Trophoblast cell (in vitro differentiated cells and primary cell): ENCODE data around the gene BRF1.

ENCODE experiments used
- DNase-seq, 2 donors: peaks; one replicate each; pipeline ENCODE4 v3.0.0-alpha.2; 2016
- H2AFZ ChIP-seq: 2 replicates; pipeline ENCODE4 v1.6.1; 2013; ENCODE audit warnings: low read length, moderate library complexity, mild to moderate bottlenecking; ENCODE audit not compliant: insufficient read depth, poor library complexity
- H2AK5ac ChIP-seq: 2 replicates; pipeline ENCODE4 v1.6.1; 2013; ENCODE audit warnings: mild to moderate bottlenecking, low read length
- H2BK120ac ChIP-seq: 2 replicates; pipeline ENCODE4 v1.6.1; 2013; ENCODE audit warnings: low read length, mild to moderate bottlenecking, moderate library complexity; ENCODE audit not compliant: insufficient read depth, poor library complexity
- H2BK12ac ChIP-seq: 2 replicates; pipeline ENCODE4 v1.6.1; 2013; ENCODE audit warnings: mild to moderate bottlenecking, low read length, moderate library complexity
- H2BK5ac ChIP-seq: 2 replicates; pipeline ENCODE4 v1.6.1; 2013; ENCODE audit warnings: low read length, low read depth, moderate library complexity, mild to moderate bottlenecking; ENCODE audit not compliant: poor library complexity
- H3K14ac ChIP-seq: 2 replicates; pipeline ENCODE4 v1.6.1; 2013; ENCODE audit warnings: mild to moderate bottlenecking, low read length
- H3K18ac ChIP-seq: 2 replicates; pipeline ENCODE4 v1.6.1; 2013; ENCODE audit warnings: mild to moderate bottlenecking, low read length
- H3K23ac ChIP-seq: 2 replicates; pipeline ENCODE4 v1.6.1; 2013; ENCODE audit warnings: low read length
- H3K27ac ChIP-seq: 2 replicates; pipeline ENCODE4 v1.5.1; 2013; ENCODE audit warnings: low read depth, mild to moderate bottlenecking, inconsistent platforms, low read length, moderate library complexity
- H3K27me3 ChIP-seq: 2 replicates; pipeline ENCODE4 v1.6.1; 2013; ENCODE audit warnings: inconsistent platforms, mild to moderate bottlenecking, low read length, moderate library complexity; ENCODE audit not compliant: insufficient read depth
- H3K36me3 ChIP-seq, 2 experiments: 1 replicate in 1 of 2; 2 replicates in 1 of 2; pipeline ENCODE4 v1.6.1; 2013; ENCODE audit warnings: low read length in 2 of 2, mild to moderate bottlenecking in 2 of 2, moderate library complexity in 1 of 2; ENCODE audit not compliant: insufficient read depth in 2 of 2, control insufficient read depth in 1 of 2
- H3K4ac ChIP-seq: 2 replicates; pipeline ENCODE4 v1.6.1; 2013; ENCODE audit warnings: low read depth, mild to moderate bottlenecking, low read length, moderate library complexity
- H3K4me1 ChIP-seq, 2 experiments: 1 replicate in 1 of 2; 2 replicates in 1 of 2; pipeline ENCODE4 v1.6.1; 2013; ENCODE audit warnings: low read length in 2 of 2, mild to moderate bottlenecking in 2 of 2, moderate library complexity in 1 of 2; ENCODE audit not compliant: insufficient read depth in 2 of 2, control insufficient read depth in 1 of 2
- H3K4me2 ChIP-seq: 2 replicates; pipeline ENCODE4 v1.6.1; 2013; ENCODE audit warnings: inconsistent platforms, mild to moderate bottlenecking, low read length, moderate library complexity
- H3K4me3 ChIP-seq: 2 replicates; pipeline ENCODE4 v1.5.1; 2013; ENCODE audit warnings: mild to moderate bottlenecking, low read depth, low read length, inconsistent platforms
- H3K79me1 ChIP-seq: one replicate; pipeline ENCODE4 v1.6.1; 2013; ENCODE audit warnings: low read length
- H3K79me2 ChIP-seq: 2 replicates; pipeline ENCODE4 v1.6.1; 2013; ENCODE audit warnings: low read length, mild to moderate bottlenecking; ENCODE audit not compliant: control insufficient read depth, insufficient read depth, poor library complexity
- H3K9ac ChIP-seq: 2 replicates; pipeline ENCODE4 v1.6.1; 2013; ENCODE audit warnings: mild to moderate bottlenecking, low read length
- H3K9me3 ChIP-seq: 2 replicates; pipeline ENCODE4 v1.6.1; 2013; ENCODE audit warnings: low read depth, mild to moderate bottlenecking, control low read depth, inconsistent platforms, low read length; ENCODE audit not compliant: insufficient read depth
- H4K12ac ChIP-seq: 2 replicates; pipeline ENCODE4 v1.6.1; 2013; ENCODE audit warnings: low read depth, mild to moderate bottlenecking, low read length, moderate library complexity
- H4K8ac ChIP-seq: 2 replicates; pipeline ENCODE4 v1.6.1; 2013; ENCODE audit warnings: low read depth, mild to moderate bottlenecking, low read length, moderate library complexity
- H4K91ac ChIP-seq: one replicate; pipeline ENCODE4 v1.6.1; 2013; ENCODE audit warnings: low read depth, mild to moderate bottlenecking, low read length, moderate library complexity
- WGBS: extraction: QIAGEN DNeasy Blood & Tissue Kit; methylation state at CpG from one replicate; pipeline ENCODE4 v1.1.7; 2013; ENCODE audit warnings: missing lambda C conversion rate; ENCODE audit not compliant: insufficient read length, insufficient coverage; ENCODE audit errors: extremely low coverage; 5-methylcytosine and 5-hydroxymethylcytosine counted together

The BRF1 gene

DNA sequence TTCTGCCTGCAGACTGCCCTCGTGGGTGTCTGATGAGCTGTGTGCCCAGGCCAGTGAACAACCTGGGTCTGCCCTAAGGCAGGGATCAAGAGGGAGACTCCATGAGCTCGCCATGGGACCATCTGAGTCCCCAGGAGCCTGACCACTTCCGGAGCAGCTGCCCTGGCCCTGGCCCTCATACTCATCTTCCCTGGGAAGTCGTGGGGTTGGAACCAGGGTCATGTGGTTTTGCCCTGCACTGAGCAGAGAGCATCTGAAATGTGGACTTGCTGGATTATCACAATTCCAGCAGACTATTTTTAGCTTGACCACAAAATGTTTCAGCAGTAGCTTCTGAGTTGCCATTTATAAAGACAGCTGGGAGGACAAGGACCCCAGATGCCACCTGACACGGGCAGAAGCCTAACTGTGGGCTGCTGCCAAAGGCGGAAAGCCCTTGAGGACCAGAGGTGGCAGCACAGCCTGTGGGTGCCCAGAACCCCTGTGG, 45.7 kb downstream of the BRF1 start:
- H3K36me3 ChIP-seq: peaks cover 17 to 28% of the 10 kb centered on the region in 2 experiments
- H2BK5ac ChIP-seq: no peak overlapping the region
- no peak overlapping the region for H3K23ac ChIP-seq
- H4K8ac ChIP-seq: no peak overlapping the region
- no peaks in the 10 kb centered on the region for H3K79me1 ChIP-seq
- WGBS: no CpG with 5 or more reads among the region's 6 CpGs
- H2BK12ac ChIP-seq: no peak overlapping the region
- H3K4me3 ChIP-seq: no peak overlapping the region
- peak; percentile 75 to 77 for DNase-seq
- no peak overlapping the region for H3K18ac ChIP-seq
- H2AFZ ChIP-seq: no peak overlapping the region
- no peak overlapping the region for H3K4me2 ChIP-seq
- no peaks in the 10 kb centered on the region for H3K27me3 ChIP-seq
- no peak overlapping the region for H3K14ac ChIP-seq
- no peaks in the 10 kb centered on the region for H3K4me1 ChIP-seq
- H3K9me3 ChIP-seq: no peaks in the 10 kb centered on the region
- no peak overlapping the region for H2BK120ac ChIP-seq
- H2AK5ac ChIP-seq: no peak overlapping the region
- H3K79me2 ChIP-seq: no peaks in the 10 kb centered on the region
- H3K9ac ChIP-seq: no peak overlapping the region
- H4K91ac ChIP-seq: no peak overlapping the region
- H4K12ac ChIP-seq: no peak overlapping the region
- H3K27ac ChIP-seq: no peak overlapping the region
- H3K4ac ChIP-seq: no peak overlapping the region

- no peak overlapping the region for H4K91ac ChIP-seq
- no peaks in the 10 kb centered on the region for H3K9me3 ChIP-seq
- H3K18ac ChIP-seq: no peak overlapping the region
- H3K27me3 ChIP-seq: no peaks in the 10 kb centered on the region
- WGBS: no CpG with 5 or more reads among the region's 9 CpGs
- H3K14ac ChIP-seq: no peak overlapping the region
- no peak overlapping the region for H2AK5ac ChIP-seq
- H3K79me1 ChIP-seq: peaks cover 5% of the 10 kb centered on the region
- no peak overlapping the region for H2BK5ac ChIP-seq
- H4K8ac ChIP-seq: no peak overlapping the region
- no peak overlapping the region for H3K4me2 ChIP-seq
- H3K9ac ChIP-seq: no peak overlapping the region
- no peak overlapping the region for H2AFZ ChIP-seq
- DNase-seq: no peak
- peaks cover 1% of the 10 kb centered on the region for H3K79me2 ChIP-seq
- H2BK120ac ChIP-seq: no peak overlapping the region
- no peak overlapping the region for H3K23ac ChIP-seq
- H2BK12ac ChIP-seq: no peak overlapping the region
- H3K36me3 ChIP-seq: peaks cover 21 to 33% of the 10 kb centered on the region in 2 experiments
- H3K4me1 ChIP-seq: peaks cover 3% of the 10 kb centered on the region in 2 experiments
- no peak overlapping the region for H3K4me3 ChIP-seq
- no peak overlapping the region for H3K27ac ChIP-seq
- no peak overlapping the region for H4K12ac ChIP-seq
- H3K4ac ChIP-seq: no peak overlapping the region
Observed at GRCh38 chr14:105253329-105253682, 47.5 kb downstream of the BRF1 start.

DNA sequence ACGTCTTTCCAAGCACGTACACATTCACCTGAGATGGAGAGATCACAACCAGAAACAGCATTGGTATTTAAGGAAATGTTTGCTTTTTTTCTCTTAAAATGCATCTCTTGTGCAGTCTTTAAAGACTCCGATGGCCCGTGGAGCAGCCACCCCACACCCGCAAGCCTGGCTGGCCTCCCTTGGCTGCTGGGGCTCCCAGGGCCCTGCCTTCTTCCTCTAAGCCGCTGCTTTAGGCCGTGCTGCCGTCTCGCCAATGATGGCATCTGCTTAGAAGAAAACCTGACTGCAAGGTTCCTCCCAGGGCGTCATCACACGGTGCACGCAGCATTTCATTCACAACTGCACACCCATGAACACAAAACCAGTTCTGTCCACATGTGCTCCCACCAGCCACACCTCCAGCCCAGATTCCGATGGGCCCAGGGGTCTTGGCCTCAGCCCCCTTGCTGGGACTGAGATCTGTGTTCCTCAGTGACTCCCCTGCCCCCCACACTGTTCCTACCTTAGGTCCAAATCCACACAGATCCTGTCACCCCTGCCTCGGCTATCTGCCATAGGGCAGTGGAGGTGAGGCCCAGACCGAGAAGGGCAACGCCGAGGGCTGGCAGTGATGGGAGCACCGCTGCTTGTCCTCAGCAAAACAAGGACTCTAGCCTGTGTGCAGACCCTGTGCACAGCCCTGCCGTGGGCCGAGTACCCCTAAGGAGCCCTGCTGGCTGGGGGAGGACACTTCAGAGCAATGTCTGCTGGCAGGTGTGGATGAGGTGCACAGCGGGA, 48.1 kb downstream of the BRF1 start:
- Histone ChIP-seq H4K91ac (no peak overlapping the region), H4K8ac (no peak overlapping the region), H3K27ac (no peak overlapping the region), H4K12ac (no peak overlapping the region), H2AK5ac (no peak overlapping the region), H3K4me3 (no peak overlapping the region), H2AFZ (no peak overlapping the region), H3K4me2 (no peak overlapping the region), H2BK5ac (no peak overlapping the region), H3K27me3 (no peaks in the 10 kb centered on the region), H3K18ac (no peak overlapping the region), H3K9me3 (no peaks in the 10 kb centered on the region), H3K9ac (no peak overlapping the region), H3K79me2 (peaks cover 1% of the 10 kb centered on the region), H2BK12ac (no peak overlapping the region), H2BK120ac (no peak overlapping the region), H3K4me1 (peaks cover 5 to 7% of the 10 kb centered on the region in 2 experiments), H3K23ac (no peak overlapping the region), H3K79me1 (peaks cover 10% of the 10 kb centered on the region), H3K14ac (no peak overlapping the region), H3K4ac (no peak overlapping the region), H3K36me3 (peaks cover 21 to 33% of the 10 kb centered on the region in 2 experiments)
- no peak for DNase-seq
- WGBS: no CpG with 5 or more reads among the region's 21 CpGs

DNA sequence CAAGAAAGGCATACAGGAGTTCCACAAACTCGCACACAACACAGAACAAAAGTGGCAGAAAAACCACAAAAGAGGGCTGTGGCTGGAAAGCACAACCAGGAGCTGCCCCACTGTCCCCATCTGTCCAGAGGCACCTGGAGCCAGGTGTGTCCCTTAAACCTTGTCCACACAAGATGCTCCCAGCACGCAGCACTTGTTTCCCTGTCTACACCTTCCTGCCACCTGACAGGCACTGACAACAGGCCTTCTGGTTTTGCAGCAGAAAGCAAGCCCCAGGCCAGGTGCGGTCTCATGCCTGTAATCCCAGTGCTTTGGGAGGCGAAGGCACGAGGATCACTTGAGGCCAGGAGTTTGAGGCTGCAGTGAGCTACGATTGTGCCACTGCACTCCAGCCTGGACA, 48.9 kb downstream of the BRF1 start:
- no peak overlapping the region for H3K4me3 ChIP-seq
- H3K79me2 ChIP-seq: peaks cover 1% of the 10 kb centered on the region
- H3K79me1 ChIP-seq: peaks cover 11% of the 10 kb centered on the region
- H4K91ac ChIP-seq: no peak overlapping the region
- H4K8ac ChIP-seq: no peak overlapping the region
- no peaks in the 10 kb centered on the region for H3K27me3 ChIP-seq
- H3K36me3 ChIP-seq: peaks cover 24 to 36% of the 10 kb centered on the region in 2 experiments
- peaks cover 8 to 10% of the 10 kb centered on the region in 2 experiments for H3K4me1 ChIP-seq
- no peak overlapping the region for H3K27ac ChIP-seq
- no peak overlapping the region for H3K4ac ChIP-seq
- no peak overlapping the region for H3K9ac ChIP-seq
- no peaks in the 10 kb centered on the region for H3K9me3 ChIP-seq
- no peak for DNase-seq
- H3K14ac ChIP-seq: no peak overlapping the region
- H2AFZ ChIP-seq: no peak overlapping the region
- H4K12ac ChIP-seq: no peak overlapping the region
- no peak overlapping the region for H3K23ac ChIP-seq
- H2BK5ac ChIP-seq: no peak overlapping the region
- no peak overlapping the region for H3K18ac ChIP-seq
- H2AK5ac ChIP-seq: no peak overlapping the region
- H2BK120ac ChIP-seq: no peak overlapping the region
- H3K4me2 ChIP-seq: no peak overlapping the region
- H2BK12ac ChIP-seq: no peak overlapping the region
- no CpG with 5 or more reads among the region's 6 CpGs for WGBS
